Karpas-422 (cell line): ENCODE data around the gene FAM184B. TPM values are rescaled to one million over a fixed set of nuclear protein-coding genes. Genes with fewer than 3 reads are reported as not detected.

Experiments used
- DNase-seq: peaks from one replicate; pipeline ENCODE4 v3.0.0-alpha.2; 2015
- H2AFZ ChIP-seq: fragments of 200-600 bp; sonication (generic); 2 replicates; pipeline ENCODE4 v1.6.1; 2014; ENCODE audit warnings: antibody characterized with exemption, low read length, mixed read lengths
- H3K27ac ChIP-seq: fragments of 200-600 bp; sonication (generic); 2 replicates; pipeline ENCODE4 v1.5.1; 2014; ENCODE audit warnings: mild to moderate bottlenecking, low read length, moderate library complexity
- H3K27me3 ChIP-seq: fragments of 200-600 bp; sonication (generic); 2 replicates; pipeline ENCODE4 v1.6.1; 2014; ENCODE audit warnings: low read length, mixed read lengths
- H3K36me3 ChIP-seq: fragments of 200-600 bp; sonication (generic); 2 replicates; pipeline ENCODE4 v1.6.1; 2014; ENCODE audit warnings: low read length, mixed read lengths; ENCODE audit not compliant: insufficient read depth
- H3K4me1 ChIP-seq: fragments of 200-600 bp; sonication (generic); 2 replicates; pipeline ENCODE4 v1.6.1; 2014; ENCODE audit warnings: mild to moderate bottlenecking, low read length, mixed read lengths
- H3K4me2 ChIP-seq: fragments of 200-600 bp; sonication (generic); 2 replicates; pipeline ENCODE4 v1.6.1; 2014; ENCODE audit warnings: low read length, low read depth, mild to moderate bottlenecking; ENCODE audit not compliant: poor library complexity, severe bottlenecking
- H3K4me3 ChIP-seq: fragments of 200-600 bp; sonication (generic); 2 replicates; pipeline ENCODE4 v1.5.1; 2014; ENCODE audit warnings: mild to moderate bottlenecking, antibody characterized with exemption, low read length, mixed read lengths
- H3K79me2 ChIP-seq: fragments of 200-600 bp; sonication (generic); 2 replicates; pipeline ENCODE4 v1.6.1; 2014; ENCODE audit warnings: mild to moderate bottlenecking, low read length, mixed read lengths
- H3K9ac ChIP-seq: fragments of 200-600 bp; sonication (generic); 2 replicates; pipeline ENCODE4 v1.6.0; 2014; ENCODE audit warnings: low read length
- H3K9me2 ChIP-seq: fragments of 200-600 bp; sonication (generic), shearing (Covaris generic); replicated peaks from 2 replicates; pipeline ENCODE4 v1.6.0; 2014; ENCODE audit warnings: mild to moderate bottlenecking, low read length, moderate library complexity; ENCODE audit not compliant: insufficient read depth
- H3K9me3 ChIP-seq: fragments of 300-700, 200-600 bp; sonication (generic); 2 replicates; pipeline ENCODE4 v1.6.1; 2014; ENCODE audit warnings: low read length, mixed read lengths
- H4K20me1 ChIP-seq: fragments of 200-600 bp; sonication (generic); 2 replicates; pipeline ENCODE4 v1.6.1; 2014; ENCODE audit warnings: mild to moderate bottlenecking, antibody characterized with exemption, low read length, low read depth; ENCODE audit not compliant: insufficient read depth
- total RNA-seq: library from RNA; depleted of rRNA; stranded (reverse); fragments of >200 nt; shearing (Covaris generic); gene quantifications from 2 replicates; pipeline ENCODE4 v1.2.3, GENCODE V29; 2014; ENCODE audit warnings: low replicate concordance

The FAM184B gene
- total RNA-seq, 1 experiment from 2014 or later = not detected

GRCh38 chr4:17613761-17614415, 167.5 kb downstream of the FAM184B start:
- Histone ChIP-seq H3K36me3 (peaks cover 9% of the 10 kb centered on the region; the same call in 1 of the 2 replicates), H3K79me2 (peaks cover 49% of the 10 kb centered on the region), H3K4me1 (peaks cover 38% of the 10 kb centered on the region), H3K27me3 (no peaks in the 10 kb centered on the region), H2AFZ (peak overlapping the region; percentile 89), H4K20me1 (peaks cover 32% of the 10 kb centered on the region), H3K9me2 (no peaks in the 10 kb centered on the region), H3K4me3 (peak overlapping the region; percentile 92), H3K27ac (peak overlapping the region; percentile 71), H3K9ac (peak overlapping the region; percentile 93), H3K9me3 (no peaks in the 10 kb centered on the region), H3K4me2 (peak overlapping the region; percentile 100)
- DNase-seq = peak; percentile 43

GRCh38 chr4:17605236-17605635, 176.2 kb downstream of the FAM184B start:
- Histone ChIP-seq H3K27me3 (no peaks in the 10 kb centered on the region), H3K9ac (no peak overlapping the region), H3K36me3 (peaks cover 52% of the 10 kb centered on the region), H3K79me2 (peaks cover 19% of the 10 kb centered on the region), H3K4me3 (no peak overlapping the region), H3K9me2 (no peaks in the 10 kb centered on the region), H4K20me1 (peaks cover 6% of the 10 kb centered on the region; the same call in 1 of the 2 replicates), H3K27ac (no peak overlapping the region), H3K4me2 (no peak overlapping the region), H3K4me1 (peaks cover 13% of the 10 kb centered on the region), H2AFZ (no peak overlapping the region), H3K9me3 (no peaks in the 10 kb centered on the region)
- DNase-seq = no peak

GRCh38 chr4:17599826-17600225, 181.6 kb downstream of the FAM184B start:
- Histone ChIP-seq H3K27me3 (no peaks in the 10 kb centered on the region), H3K9me3 (no peaks in the 10 kb centered on the region), H3K4me2 (no peak overlapping the region), H3K36me3 (peaks cover 58% of the 10 kb centered on the region), H3K79me2 (peaks cover 50% of the 10 kb centered on the region), H3K4me3 (no peak overlapping the region), H3K27ac (peak overlapping the region; percentile 54), H3K9ac (no peak overlapping the region), H4K20me1 (peaks cover 6% of the 10 kb centered on the region), H2AFZ (no peak overlapping the region), H3K9me2 (no peaks in the 10 kb centered on the region), H3K4me1 (peaks cover 45% of the 10 kb centered on the region)
- DNase-seq = no peak

- H3K4me3 ChIP-seq = no peak overlapping the region
- no peak overlapping the region for H2AFZ ChIP-seq
- H3K9me3 ChIP-seq = no peaks in the 10 kb centered on the region
- H3K36me3 ChIP-seq = peaks cover 62% of the 10 kb centered on the region
- H3K4me2 ChIP-seq = no peak overlapping the region
- no peak for DNase-seq
- H3K79me2 ChIP-seq = peaks cover 50% of the 10 kb centered on the region
- peaks cover 6% of the 10 kb centered on the region for H4K20me1 ChIP-seq
- peak overlapping the region; percentile 98 for H3K27ac ChIP-seq
- no peaks in the 10 kb centered on the region for H3K9me2 ChIP-seq
- H3K9ac ChIP-seq = no peak overlapping the region
- peaks cover 67% of the 10 kb centered on the region for H3K4me1 ChIP-seq
- H3K27me3 ChIP-seq = no peaks in the 10 kb centered on the region
Observed at GRCh38 chr4:17597517-17597916, 183.9 kb downstream of the FAM184B start.

- H3K27ac ChIP-seq = peak overlapping the region; percentile 98
- H3K4me2 ChIP-seq = peak overlapping the region; percentile 78
- H3K27me3 ChIP-seq = no peaks in the 10 kb centered on the region
- peaks cover 48% of the 10 kb centered on the region for H3K36me3 ChIP-seq
- DNase-seq = peak; percentile 95
- peak overlapping the region; percentile 44 for H3K4me3 ChIP-seq
- no peaks in the 10 kb centered on the region for H3K9me2 ChIP-seq
- H4K20me1 ChIP-seq = peaks cover 2% of the 10 kb centered on the region
- H3K79me2 ChIP-seq = peaks cover 35% of the 10 kb centered on the region
- no peak overlapping the region for H2AFZ ChIP-seq
- peak overlapping the region; percentile 67 for H3K9ac ChIP-seq
- no peaks in the 10 kb centered on the region for H3K9me3 ChIP-seq
- H3K4me1 ChIP-seq = peaks cover 74% of the 10 kb centered on the region
Observed at GRCh38 chr4:17595471-17596005, 185.9 kb downstream of the FAM184B start.

GRCh38 chr4:17589355-17589754, 192.1 kb downstream of the FAM184B start:
- Histone ChIP-seq H3K9ac (no peak overlapping the region), H3K36me3 (peaks cover 68% of the 10 kb centered on the region), H3K4me1 (peaks cover 40% of the 10 kb centered on the region), H3K4me3 (no peak overlapping the region), H3K9me2 (no peaks in the 10 kb centered on the region), H3K79me2 (peaks cover 16% of the 10 kb centered on the region; the same call in 1 of the 2 replicates), H3K27ac (peak overlapping the region; percentile 98), H4K20me1 (peaks cover 4% of the 10 kb centered on the region; the same call in 1 of the 2 replicates), H2AFZ (no peak overlapping the region), H3K27me3 (no peaks in the 10 kb centered on the region), H3K9me3 (no peaks in the 10 kb centered on the region), H3K4me2 (no peak overlapping the region)
- DNase-seq = no peak

- Histone ChIP-seq H3K9ac (no peak overlapping the region), H3K27ac (0 out of 2 replicates have a peak overlapping the region, but pooled peaks have one; percentile 42), H4K20me1 (peaks cover 9% of the 10 kb centered on the region; the same call in 1 of the 2 replicates), H3K79me2 (peaks cover 19% of the 10 kb centered on the region), H3K9me3 (no peaks in the 10 kb centered on the region), H3K27me3 (no peaks in the 10 kb centered on the region), H3K4me1 (peaks cover 20% of the 10 kb centered on the region), H3K4me3 (no peak overlapping the region), H3K9me2 (no peaks in the 10 kb centered on the region), H3K4me2 (no peak overlapping the region), H3K36me3 (peaks cover 78% of the 10 kb centered on the region), H2AFZ (no peak overlapping the region)
- no peak for DNase-seq
Observed at GRCh38 chr4:17587094-17587822, 194.2 kb downstream of the FAM184B start.
